Measurements from ENCODE around the gene CST7.

DNA sequence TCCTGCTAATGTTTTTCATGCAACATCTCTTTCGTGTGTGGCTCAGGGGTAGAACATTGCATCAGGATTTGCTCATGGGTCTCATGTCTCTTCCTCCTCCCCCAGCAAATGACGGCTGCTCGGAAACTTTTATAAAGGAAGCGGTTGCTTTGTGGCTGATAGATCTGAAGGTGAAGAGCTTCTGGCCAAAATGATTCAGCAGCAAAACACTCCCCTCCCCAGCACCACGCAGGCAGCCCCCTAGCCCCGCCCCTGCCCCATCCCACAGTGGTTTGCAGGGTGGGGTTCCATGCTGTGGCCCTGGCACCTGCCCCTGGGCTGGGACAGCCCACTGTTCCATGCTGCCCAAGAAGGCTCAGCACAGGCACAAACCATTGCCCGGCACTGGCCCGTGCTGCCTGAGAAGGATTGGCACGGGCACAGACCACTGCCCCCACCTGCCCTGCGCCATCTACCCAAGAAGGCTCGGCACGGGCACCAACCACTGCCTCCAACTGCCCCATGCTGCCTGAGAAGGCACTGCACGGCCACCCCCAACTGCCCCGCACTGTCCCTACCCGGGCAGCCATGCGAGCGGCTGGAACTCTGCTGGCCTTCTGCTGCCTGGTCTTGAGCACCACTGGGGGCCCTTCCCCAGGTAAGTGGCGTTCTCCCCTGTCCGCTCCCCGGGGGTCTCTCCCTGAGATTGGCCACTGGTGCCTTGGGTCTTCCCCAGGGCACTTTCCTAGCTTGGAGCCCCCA, at the start of gene CST7:
- no peak for TF ChIP-seq POLR2AphosphoS5 (IDR thresholded peaks at IDR 0.05; ENCODE audit: insufficient read depth, low read depth, low read length)
- no peak for TF ChIP-seq JUN (IDR thresholded peaks at IDR 0.05; ENCODE audit: borderline replicate concordance, insufficient read depth, insufficient read length, low read depth)
- TF ChIP-seq, protein P1, sequence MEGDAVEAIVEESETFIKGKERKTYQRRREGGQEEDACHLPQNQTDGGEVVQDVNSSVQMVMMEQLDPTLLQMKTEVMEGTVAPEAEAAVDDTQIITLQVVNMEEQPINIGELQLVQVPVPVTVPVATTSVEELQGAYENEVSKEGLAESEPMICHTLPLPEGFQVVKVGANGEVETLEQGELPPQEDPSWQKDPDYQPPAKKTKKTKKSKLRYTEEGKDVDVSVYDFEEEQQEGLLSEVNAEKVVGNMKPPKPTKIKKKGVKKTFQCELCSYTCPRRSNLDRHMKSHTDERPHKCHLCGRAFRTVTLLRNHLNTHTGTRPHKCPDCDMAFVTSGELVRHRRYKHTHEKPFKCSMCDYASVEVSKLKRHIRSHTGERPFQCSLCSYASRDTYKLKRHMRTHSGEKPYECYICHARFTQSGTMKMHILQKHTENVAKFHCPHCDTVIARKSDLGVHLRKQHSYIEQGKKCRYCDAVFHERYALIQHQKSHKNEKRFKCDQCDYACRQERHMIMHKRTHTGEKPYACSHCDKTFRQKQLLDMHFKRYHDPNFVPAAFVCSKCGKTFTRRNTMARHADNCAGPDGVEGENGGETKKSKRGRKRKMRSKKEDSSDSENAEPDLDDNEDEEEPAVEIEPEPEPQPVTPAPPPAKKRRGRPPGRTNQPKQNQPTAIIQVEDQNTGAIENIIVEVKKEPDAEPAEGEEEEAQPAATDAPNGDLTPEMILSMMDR (IDR thresholded peaks at IDR 0.05; ENCODE audit: extremely low read depth in 1 of 2, insufficient read depth in 1 of 2, low read depth in 1 of 2, low read length in 2 of 2): no peak
- no peak for TF ChIP-seq POLR2A (IDR thresholded peaks at IDR 0.05; ENCODE audit: low read depth, low read length)
- TF ChIP-seq MYC (IDR thresholded peaks at IDR 0.05; ENCODE audit: low read depth, low read length): no peak
- no peak for TF ChIP-seq EZH2 (IDR thresholded peaks at IDR 0.05; ENCODE audit: borderline replicate concordance, low read depth, low read length, severe bottlenecking)
- TF ChIP-seq GATA2 (IDR thresholded peaks at IDR 0.05; ENCODE audit: insufficient read depth, insufficient read length, low read depth, low read length): no peak
- TF ChIP-seq, protein P2, sequence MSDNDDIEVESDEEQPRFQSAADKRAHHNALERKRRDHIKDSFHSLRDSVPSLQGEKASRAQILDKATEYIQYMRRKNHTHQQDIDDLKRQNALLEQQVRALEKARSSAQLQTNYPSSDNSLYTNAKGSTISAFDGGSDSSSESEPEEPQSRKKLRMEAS (IDR thresholded peaks at IDR 0.05; ENCODE audit: insufficient read depth, insufficient read length): no peak
- no peak for TF ChIP-seq FOS (IDR thresholded peaks at IDR 0.05; ENCODE audit: borderline replicate concordance, insufficient read depth, low read length)

Measured in endothelial cell of umbilical vein (primary cell).